DMS114 treated with DMSO at 0.1 percent for 48 hours (cell line): ENCODE results near the gene CHAT.

Experiments used
- DNase-seq: peaks from one replicate; lab custom pipeline; 2025; ENCODE audit not compliant: unreplicated experiment; lab: John Stamatoyannopoulos, UW

Gene CHAT

DNA sequence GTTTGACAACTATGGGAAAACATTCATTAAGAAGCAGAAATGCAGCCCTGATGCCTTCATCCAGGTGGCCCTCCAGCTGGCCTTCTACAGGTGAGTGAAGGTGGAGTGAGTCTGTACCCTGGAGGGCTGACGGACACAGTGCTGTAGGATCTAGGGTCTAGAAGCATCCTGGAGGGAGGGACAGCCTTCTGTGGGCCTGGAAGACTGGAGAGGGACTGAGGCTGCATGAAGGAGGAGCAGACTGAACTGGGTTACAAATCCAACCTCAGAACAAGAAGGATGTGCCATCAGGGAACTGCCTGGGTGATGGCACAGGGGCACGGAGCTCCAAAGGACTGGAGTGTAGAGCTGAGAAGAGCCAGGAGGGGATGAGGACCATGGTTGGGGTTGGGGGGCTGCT, 38.1 kb downstream of the CHAT start:
- no peak for DNase-seq

DNA sequence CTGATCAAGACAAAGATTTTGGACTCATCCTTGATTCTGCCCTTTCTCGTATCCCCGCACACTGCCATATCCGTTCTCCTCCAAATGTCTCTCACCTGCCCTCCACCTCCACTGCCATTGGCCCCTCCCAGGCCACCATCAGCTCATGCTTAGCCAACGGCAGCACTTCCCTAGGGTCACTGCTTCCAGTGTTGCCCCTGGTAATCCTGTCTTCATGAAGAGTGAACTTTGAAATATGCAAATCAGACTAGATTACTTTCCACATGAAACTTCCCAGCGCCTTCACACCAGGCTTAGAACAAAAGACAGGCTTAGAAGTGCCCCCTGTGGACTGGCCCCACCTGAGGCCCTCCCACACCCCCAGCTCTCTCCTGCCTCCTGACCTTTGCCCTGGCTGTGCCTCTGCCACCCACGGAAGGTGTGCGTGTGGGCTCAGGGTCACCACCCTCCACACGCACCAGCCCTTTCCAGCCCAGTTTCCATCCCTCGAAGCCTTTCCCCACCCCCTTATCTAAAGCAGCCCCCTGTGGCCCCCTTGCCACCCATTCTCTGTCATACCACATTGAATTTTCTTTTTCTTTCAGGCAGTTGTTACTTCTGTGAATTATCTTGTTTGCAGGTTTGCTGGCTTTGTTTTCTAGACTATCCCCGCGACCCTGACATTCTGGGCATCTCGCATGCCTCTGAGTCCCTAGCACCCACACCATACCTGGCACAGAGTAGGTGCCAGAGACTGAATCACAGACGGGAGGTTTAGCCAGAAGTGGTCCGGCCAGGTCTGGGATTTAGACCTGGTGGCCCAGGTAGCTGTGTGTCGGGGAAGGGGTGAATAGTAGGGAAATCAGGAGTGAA, 38.8 kb downstream of the CHAT start:
- no peak for DNase-seq

DNA sequence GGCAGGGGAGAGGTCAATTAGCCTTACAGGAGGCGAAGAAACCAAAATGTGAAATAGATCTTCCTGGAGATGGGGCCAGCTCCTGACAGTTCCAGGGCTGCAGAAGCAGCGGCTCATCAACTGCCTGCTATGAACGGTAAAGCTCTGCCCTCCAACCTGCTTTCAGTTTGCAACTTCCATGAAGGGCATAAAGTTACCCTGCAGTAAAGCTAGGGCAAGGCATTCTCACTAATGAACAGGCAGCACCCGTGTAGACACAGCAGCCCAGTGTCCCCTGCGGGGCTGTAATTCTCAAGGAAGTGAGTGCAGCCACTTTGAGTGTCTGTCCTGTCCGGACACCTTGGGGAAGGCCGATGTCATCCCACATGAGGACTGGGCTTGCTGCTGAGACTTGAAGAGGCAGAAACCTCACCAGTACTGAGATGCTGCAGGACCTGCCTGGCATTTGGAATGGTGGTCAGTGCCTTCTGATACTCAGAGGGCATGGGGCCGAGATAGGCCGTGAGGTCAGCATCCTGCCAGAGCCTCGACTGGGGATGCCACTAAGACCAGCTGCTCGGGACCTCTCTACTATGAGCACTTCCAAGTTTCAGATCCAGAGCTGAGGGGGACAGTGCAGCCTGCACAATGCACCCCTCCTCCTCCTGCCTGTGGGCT, 39.6 kb downstream of the CHAT start:
- DNase-seq, result no peak

DNA sequence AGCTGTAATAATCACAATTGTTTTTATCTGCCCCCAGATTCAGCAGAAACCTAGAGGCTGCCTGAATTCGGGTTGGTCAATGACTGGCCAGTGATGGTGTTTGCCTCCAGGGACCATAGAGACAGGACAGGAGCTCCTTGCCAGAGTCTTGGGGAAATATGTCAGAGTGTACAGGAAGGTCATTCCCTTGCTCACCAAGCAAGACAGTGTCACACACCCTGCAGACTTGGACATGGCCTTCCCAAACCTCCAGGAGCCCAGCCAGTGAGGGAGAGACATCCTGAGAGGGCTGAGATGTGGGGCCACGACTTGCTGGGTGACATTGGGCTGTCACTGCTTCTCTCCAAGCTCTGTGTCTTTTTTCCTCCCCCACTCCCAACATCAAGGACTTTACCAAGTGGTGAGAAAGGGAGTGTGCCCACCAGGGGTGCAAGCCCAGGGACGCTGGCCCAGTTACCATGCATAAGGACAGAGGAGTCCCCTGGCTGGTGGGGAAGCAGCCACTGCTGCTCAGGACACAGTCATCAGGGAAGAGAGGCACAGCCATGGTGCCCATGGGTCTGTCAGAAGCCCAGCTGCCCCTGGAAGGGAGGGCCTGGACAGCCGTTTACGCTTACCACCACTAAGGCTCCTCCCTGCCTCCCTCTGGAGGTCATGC, 40.3 kb downstream of the CHAT start:
- DNase-seq, result no peak

DNA sequence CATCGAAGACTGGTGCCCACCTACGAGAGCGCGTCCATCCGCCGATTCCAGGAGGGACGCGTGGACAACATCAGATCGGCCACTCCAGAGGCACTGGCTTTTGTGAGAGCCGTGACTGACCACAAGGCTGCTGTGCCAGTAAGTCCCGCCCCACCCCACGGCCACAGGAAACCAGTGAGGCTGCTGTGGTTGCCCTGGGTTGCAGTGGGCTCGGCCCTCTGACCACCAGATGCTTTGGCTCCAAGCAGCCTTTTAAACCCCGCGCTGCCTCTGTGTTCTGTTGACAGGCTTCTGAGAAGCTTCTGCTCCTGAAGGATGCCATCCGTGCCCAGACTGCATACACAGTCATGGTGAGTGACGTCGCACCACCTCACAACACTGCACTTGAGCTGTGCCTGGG, 41.3 kb downstream of the CHAT start:
- DNase-seq, result no peak

DNA sequence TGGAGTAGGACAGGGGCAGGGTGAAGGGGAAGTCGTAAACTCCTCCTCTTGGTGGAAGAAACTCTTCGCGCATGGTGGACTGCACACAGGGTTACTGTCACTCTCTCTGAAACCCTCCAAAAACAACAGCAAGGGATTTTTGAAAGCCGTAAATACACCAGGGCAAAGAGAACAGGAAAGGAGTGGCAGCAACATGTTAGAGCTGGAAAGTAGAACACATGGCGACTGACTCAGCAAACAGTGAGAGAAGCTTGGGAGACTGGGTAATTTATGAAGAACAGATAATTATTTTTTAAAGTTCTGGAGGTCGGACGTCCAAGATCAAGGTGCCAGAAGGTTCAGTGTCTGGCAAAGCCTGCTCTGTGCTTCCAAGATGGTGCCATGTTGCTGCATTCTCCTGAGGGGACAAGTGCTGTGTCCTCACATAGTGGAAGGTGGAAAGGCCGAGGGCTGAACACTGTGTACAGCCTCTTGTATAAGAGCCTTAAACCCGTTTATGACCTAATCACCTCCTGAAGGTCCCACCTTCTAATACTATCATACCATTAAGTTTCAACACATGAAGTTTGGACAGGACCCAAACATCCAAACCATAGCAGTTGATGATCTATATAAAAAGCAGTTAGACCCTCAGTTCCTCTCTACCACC, 43.1 kb downstream of the CHAT start:
- no peak for DNase-seq

DNA sequence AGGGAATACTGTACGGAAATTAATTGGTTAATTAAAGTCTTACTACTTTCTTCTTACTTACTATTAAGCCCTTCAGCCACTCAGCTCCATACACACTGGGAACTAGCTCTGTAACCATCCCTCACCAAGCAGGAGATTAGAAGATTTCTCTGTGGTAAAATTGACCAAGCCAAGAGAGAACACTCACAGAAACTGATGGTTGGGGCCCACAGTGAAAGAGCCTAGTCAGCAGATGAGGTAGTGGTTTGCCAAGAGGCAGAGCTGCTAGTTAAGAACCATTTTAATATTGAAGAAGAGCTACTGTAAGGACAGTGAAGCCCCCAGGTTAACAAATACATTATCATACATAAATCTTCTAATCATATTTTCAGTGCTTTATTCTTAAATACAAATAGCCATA, 43.8 kb downstream of the CHAT start:
- DNase-seq, result no peak

DNA sequence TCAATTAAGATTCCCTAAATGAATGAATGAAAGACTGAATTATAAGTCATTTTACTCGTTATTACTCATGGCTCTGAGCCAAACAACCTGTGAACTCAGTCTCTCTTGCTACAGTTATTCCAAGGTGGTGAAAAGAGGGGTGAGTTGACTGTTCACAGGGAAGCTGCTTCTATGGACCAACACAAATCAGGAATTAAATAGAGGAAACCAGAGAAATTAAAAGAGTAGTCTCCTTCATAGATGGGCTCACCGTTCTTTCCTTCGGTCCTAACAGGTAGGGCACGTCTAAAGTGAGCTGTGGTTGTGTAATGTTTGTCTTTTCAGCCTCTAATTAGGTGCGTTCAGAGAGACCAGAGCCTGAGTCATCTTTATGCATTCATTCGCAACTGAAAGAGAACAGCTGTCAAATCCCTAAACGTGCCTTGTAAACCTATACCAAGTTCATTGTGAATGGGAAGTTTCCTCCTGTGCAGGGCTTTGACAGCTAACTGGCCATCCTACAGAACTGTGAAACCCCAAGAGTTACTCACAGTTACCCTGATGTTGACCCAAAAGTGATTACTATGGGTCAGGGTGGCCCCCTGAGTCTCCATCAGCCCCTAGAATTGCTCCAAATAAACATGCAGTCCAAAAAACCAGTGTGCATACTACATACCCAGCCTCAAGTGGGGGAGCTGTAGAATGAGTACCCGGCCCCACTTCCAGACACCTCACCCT, 47.5 kb downstream of the CHAT start:
- no peak for DNase-seq

DNA sequence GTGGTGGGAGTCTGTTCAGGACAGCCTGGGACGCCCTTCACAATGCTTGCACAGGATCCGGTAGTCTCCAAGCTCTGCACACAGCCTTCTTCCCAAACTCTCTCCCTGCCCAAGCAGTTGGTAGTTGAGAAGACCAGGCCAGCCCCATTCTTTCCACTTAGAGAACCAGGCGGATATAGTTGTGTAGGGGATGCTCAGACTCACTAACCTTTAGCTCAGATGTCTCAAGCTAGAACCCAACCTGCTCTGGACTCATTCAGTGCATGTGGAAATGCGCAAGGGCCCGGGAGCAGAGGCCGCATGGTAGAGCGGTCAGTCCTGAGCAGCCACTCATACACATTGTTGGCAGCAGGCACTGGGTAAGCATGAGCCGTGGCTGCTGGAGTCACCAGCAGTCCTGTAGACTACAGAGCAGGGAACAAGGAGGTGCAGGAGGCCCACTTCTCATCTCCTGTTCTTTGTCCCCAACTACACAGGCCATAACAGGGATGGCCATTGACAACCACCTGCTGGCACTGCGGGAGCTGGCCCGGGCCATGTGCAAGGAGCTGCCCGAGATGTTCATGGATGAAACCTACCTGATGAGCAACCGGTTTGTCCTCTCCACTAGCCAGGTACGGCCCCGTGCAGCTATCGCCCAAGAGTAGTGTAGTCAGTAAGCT, 48.5 kb downstream of the CHAT start:
- no peak for DNase-seq

DNA sequence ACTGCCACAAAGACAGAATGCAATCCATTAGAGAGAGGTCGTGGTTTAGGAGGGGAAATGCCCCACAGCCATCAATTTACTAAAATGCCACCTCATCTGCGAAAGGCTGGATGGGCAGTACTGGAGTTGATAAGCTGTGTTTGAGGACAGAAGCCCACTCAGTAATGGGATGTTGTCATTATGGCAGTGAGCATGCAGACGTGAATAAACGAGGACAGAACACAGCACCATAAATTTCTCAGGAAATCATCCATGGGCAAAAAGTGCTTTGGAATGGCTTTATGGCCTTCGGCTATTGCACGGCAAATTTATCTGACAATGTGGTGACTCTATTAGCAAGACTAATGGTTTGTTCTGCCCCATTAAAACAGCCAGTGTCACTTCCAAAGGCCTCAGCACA, 49.8 kb downstream of the CHAT start:
- DNase-seq, result no peak

DNA sequence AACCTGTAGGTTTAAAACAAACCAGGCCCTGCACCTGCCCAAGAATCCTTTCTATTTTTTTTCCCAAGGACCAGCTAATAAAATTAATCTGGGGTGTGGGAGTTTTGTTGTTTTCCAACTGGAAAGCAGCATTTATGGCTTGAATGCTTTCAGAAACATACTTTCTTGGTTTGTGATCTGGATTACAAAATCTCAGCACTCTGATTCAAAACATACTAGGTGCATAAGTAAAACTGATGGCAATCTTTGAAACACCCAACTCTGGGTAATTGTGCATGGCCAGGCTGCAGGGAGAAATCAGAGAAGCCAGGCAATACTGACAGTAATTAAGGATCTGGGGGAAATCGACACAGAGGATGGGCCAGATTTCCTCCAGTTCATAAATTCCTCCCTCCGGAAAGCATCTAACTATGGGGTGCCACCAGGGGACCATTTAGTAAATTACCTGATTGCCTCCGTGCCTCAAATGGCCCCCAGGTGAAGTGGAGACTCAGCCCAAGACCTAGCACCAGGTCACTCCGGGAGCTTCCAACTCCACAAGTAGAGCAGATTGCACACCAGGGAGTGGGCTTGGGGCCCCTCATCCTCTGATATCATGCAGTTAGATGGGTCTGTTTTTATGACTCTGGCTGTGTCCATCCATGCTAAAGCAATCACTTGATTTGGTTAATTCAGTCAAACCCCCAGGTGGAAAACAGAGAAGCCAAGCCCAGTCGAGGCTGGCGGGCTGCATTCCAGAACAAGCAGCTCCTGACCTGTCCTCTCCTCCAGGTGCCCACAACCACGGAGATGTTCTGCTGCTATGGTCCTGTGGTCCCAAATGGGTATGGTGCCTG, 50.4 kb downstream of the CHAT start:
- no peak for DNase-seq

DNA sequence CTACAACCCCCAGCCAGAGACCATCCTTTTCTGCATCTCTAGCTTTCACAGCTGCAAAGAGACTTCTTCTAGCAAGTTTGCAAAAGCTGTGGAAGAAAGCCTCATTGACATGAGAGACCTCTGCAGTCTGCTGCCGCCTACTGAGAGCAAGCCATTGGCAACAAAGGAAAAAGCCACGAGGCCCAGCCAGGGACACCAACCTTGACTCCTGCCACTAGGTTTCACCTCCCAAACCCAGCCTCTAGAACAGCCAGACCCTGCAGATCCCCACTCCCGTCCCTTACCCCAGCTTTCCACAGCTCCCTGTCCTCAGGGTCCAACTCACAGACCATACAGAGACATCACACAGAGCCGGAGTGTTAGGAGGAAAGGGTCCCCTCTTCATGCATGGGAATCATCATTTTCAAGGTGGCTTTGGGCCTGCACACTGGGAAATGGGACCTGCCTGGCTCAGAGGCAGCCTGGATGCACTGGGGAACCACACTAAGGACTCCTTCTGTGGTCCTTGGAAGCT, 51.1 kb downstream of the CHAT start:
- DNase-seq, result no peak

DNA sequence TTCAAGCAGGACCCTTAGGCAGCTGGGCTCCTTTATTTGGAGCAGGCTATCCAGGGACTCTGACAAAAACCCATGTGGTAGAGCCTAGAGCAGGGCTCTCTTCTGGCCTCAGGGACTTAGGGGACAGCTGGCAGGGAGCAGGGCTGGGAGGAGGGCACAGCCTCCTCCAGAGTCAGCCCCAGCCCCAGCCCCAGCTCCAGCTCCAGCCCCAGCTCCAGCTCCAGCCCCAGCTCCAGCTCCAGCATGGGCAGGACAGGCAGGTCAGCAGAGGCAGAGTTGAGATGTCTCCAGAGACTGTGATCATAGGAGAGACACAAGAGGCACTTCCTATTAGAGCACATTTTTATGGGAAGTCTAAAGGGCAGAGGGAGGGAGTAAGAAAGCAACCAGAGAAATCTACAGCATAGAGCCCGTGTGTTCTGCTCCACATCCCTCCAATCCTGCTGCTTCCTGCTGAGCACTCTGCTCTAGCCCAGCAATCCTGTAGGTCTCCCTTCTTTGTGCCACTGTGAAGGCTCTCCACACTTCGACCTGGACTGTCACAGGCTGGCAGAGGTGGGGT, 52.3 kb downstream of the CHAT start:
- DNase-seq, result no peak

DNA sequence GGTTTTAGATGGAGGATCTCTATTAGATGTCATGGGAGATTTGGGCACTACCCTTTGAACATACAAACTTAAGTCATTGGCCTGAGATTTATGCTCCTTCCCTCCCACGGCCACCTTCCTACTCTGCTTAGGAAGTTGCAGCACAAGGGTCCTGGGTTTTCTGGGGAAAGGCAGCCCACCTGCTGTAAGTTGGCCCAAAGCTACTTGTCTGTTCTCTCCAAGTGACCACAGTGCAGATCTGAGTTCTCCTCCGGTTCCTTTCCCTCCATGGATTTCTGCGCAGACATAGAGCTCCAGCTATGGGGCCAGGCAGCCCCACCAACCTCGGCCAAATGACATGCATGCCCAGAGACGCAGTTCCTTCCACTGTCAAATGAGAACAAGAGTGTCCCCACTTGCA, 52.8 kb downstream of the CHAT start:
- DNase-seq, result no peak

DNA sequence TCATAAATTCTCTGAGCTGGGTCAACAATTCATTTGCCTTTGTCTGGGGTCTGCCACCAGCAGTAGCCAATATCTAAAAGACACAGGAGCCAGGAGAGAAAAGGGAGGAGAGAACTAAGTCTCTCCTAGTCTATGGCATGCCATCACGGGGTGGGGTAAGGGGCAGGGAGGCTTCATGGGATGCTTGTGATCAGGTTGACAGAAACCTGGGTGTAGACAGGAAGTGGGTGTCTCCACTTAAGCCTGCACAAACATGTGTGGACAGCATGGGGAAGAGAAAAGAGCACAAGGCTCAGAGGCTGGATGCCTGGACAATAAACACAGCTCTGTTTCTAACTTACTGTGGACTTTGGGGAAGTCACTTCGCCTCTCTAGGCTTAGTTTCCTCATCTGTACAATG, 54.2 kb downstream of the CHAT start:
- DNase-seq, result no peak

DNA sequence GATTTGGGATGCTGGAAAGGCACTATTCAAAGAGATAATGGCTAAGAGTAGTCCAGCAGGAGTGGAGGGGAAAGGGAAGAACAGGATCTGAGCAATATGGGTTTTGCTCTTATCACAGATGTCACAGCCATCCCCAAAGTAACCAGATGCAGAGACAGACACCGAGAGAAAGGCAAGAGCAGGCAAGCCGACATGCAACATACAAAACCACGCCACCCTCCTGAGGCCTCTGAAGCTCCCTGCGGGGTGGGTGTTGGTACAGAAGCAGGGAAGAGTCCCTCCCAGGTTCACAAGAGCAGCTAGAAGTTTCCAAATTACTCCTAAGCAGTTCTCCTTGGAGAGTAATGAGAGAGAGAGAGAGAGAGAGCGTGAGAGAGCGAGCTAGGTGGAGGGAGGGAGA, 54.8 kb downstream of the CHAT start:
- no peak for DNase-seq

DNA sequence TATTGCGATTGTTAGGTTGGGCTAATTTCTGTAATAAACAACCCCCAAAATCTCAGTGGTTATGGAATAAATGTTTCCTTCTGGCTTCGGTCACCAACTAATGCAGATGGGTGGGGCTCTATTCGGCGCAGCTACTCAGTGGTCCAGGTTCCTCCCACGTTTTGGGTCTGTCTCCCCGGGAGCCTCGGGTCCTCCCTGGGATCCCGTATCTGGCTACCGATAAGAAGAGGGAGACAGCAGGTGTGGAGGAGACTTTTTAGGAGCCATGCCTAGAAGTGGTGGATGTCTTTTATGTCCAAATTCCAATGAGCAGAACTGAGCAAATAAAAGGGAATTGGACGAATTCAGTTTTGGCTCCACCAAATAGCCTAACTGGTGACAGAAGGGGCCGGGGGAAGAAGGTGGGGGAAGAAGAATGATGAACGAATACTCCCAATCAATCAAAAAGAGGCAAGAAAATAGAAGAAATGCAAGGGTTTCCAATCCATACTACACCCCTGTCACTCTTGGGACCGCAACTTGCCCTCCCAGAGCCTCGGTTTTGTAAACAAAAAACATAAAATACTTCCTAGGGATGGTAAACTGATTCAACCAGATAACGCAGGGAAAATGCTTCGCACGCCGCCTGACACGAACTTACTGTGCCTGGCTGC, 65.1 kb downstream of the CHAT start:
- no peak for DNase-seq

DNA sequence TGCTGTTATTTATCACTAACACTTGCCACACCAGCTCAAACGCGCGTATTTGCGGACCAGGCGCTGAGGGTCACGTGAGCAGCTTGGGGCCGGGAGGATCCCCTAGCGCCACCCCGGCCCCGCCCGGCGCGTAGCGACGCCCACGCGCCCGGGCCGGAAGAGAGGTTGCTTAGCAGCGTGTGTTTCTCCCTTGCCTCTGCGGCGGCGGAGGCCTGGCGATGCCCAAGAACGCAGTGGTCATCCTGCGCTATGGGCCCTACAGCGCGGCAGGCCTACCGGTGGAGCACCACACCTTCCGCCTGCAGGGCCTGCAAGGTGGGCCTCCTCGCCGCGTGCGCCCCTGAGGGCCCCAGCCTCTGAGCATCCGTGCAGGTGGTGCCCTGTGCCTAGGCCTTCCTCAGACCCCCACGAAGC, 65.7 kb downstream of the CHAT start, which contains the start of gene C10orf53:
Gene C10orf53 (plus strand): TSS at position 172 of the 414 bp plus-strand sequence. CDS start 47 bp downstream, at position 219.
- peak; percentile 56 for DNase-seq
